Naive thymus-derived CD4-positive, alpha-beta T cell (primary cell): ENCODE measurements around the gene TMEM132A. TPM values are rescaled to one million over a fixed set of nuclear protein-coding genes. Genes with fewer than 3 reads are reported as not detected.

Experiments used
- ATAC-seq: fragments of 150-1000 bp; cut with Tn5 transposase; 2 replicates; pipeline ENCODE4 v1.10.0; 2021; ENCODE audit warnings: mild to moderate bottlenecking, moderate library complexity
- CTCF ChIA-PET: fragments of 350-600 bp; sonication (Branson Sonifier 250); formaldehyde crosslinking; loops from one replicate; lab custom pipeline; 2021; ENCODE audit warnings: antibody characterized with exemption; lab: Charles Lee
- POLR2A ChIA-PET: fragments of 350-600 bp; sonication (Branson Sonifier 250); formaldehyde crosslinking; loops from one replicate; lab custom pipeline; 2021; ENCODE audit warnings: antibody characterized with exemption, inconsistent platforms; lab: Charles Lee
- DNase-seq, 9 donors: peaks; one replicate each; pipeline versions ENCODE4 v3.0.0 to v3.0.0-alpha.2; 2020 to 2022; ENCODE audit warnings: mixed read lengths in 1 of 9
- H3K27ac ChIP-seq: one replicate; pipeline ENCODE4 v1.7.0; 2013; ENCODE audit warnings: mild to moderate bottlenecking, low read depth, low read length, moderate library complexity
- H3K27me3 ChIP-seq, 2 donors: one replicate each; pipeline ENCODE4 v1.7.0; 2013; ENCODE audit warnings: low read length in 2 of 2, mild to moderate bottlenecking in 2 of 2, moderate library complexity in 2 of 2; ENCODE audit not compliant: control insufficient read depth in 2 of 2, insufficient read depth in 2 of 2
- H3K36me3 ChIP-seq, 3 experiments: 1 replicate in 2 of 3; 2 replicates in 1 of 3; pipeline ENCODE4 v1.7.0; 2013; ENCODE audit warnings: low read length in 3 of 3, mild to moderate bottlenecking in 3 of 3, moderate library complexity in 1 of 3; ENCODE audit not compliant: insufficient read depth in 3 of 3, control insufficient read depth in 2 of 3
- H3K4me1 ChIP-seq, 2 donors: one replicate each; pipeline ENCODE4 v1.7.0; 2013; ENCODE audit warnings: low read length in 2 of 2, mild to moderate bottlenecking in 2 of 2, moderate library complexity in 1 of 2; ENCODE audit not compliant: control insufficient read depth in 2 of 2, insufficient read depth in 2 of 2
- H3K4me3 ChIP-seq: 2 replicates; pipeline ENCODE4 v1.7.0; 2013; ENCODE audit warnings: mild to moderate bottlenecking, low read length
- H3K9me3 ChIP-seq, 3 experiments: 1 replicate in 2 of 3; 2 replicates in 1 of 3; pipeline ENCODE4 v1.7.0; 2013; ENCODE audit warnings: low read length in 3 of 3; ENCODE audit not compliant: control insufficient read depth in 2 of 3
- H3K27ac Mint-ChIP-seq, 9 donors: one replicate each; pipeline ENCODE4 v1.8.0; 2020 to 2022; ENCODE audit warnings: mixed read lengths in 9 of 9, mild to moderate bottlenecking in 8 of 9, moderate library complexity in 5 of 9, inconsistent platforms in 2 of 9
- H3K27me3 Mint-ChIP-seq, 5 donors: one replicate each; pipeline ENCODE4 v1.8.0; 2021 to 2022; ENCODE audit warnings: mixed read lengths in 5 of 5, mild to moderate bottlenecking in 1 of 5
- H3K36me3 Mint-ChIP-seq, 5 donors: one replicate each; pipeline ENCODE4 v1.8.0; 2020 to 2022; ENCODE audit warnings: mixed read lengths in 5 of 5, mild to moderate bottlenecking in 3 of 5, inconsistent platforms in 1 of 5
- H3K4me1 Mint-ChIP-seq, 7 donors: one replicate each; pipeline ENCODE4 v1.8.0; 2020 to 2022; ENCODE audit warnings: mixed read lengths in 7 of 7, mild to moderate bottlenecking in 3 of 7, inconsistent platforms in 1 of 7
- H3K4me3 Mint-ChIP-seq, 10 donors: one replicate each; pipeline ENCODE4 v1.8.0; 2020 to 2022; ENCODE audit warnings: mild to moderate bottlenecking in 10 of 10, mixed read lengths in 10 of 10, moderate library complexity in 6 of 10, inconsistent platforms in 2 of 10
- H3K9me3 Mint-ChIP-seq, 11 donors: one replicate each; pipeline ENCODE4 v1.8.0; 2020 to 2022; ENCODE audit warnings: mixed read lengths in 11 of 11, mild to moderate bottlenecking in 4 of 11, inconsistent platforms in 1 of 11, moderate library complexity in 1 of 11
- intact Hi-C, 2 donors: fragments of 100-400 bp; cut with micrococcal nuclease; formaldehyde crosslinking; loops; one replicate each; pipeline ENCODE4 v1.15.1; 2023
- polyA plus RNA-seq, 2 donors: library from polyadenylated mRNA; unstranded; fragments of 300-500 nt; fragmentation: Illumina TruSeq; gene quantifications; one replicate each; pipeline ENCODE4 v1.2.3, GENCODE V29; 2021
- total RNA-seq, 6 experiments: library from RNA in 5 of 6; stranded (reverse) in 5 of 6; gene quantifications; 1 replicate in 5 of 6; 2 replicates in 1 of 6; pipeline ENCODE4 v1.2.3 and lab custom pipeline; 2021 to 2026

The TMEM132A gene
- total and polyA plus RNA-seq, 7 experiments from 2014 or later = 0.57 to 0.58 TPM; not detected in 5

- intact Hi-C loops = no loop called here
- peaks cover 0 to 28% (median 2%) of the 10 kb centered on the region in 3 experiments for H3K36me3 ChIP-seq
- peaks cover 0 to 48% (median 4%) of the 10 kb centered on the region in 5 donors for H3K36me3 Mint-ChIP-seq
- H3K9me3 ChIP-seq = no peaks in the 10 kb centered on the region
- no peaks in the 10 kb centered on the region for H3K27me3 ChIP-seq
- no peak for DNase-seq
- H3K4me3 Mint-ChIP-seq = no peak overlapping the region
- H3K27ac ChIP-seq = no peak overlapping the region
- H3K4me3 ChIP-seq = no peak overlapping the region
- peaks cover 0 to 14% (median 0%) of the 10 kb centered on the region in 7 donors for H3K4me1 Mint-ChIP-seq
- no peak for ATAC-seq
- peak overlapping the region in 1 of 9 donors; percentile 78 for H3K27ac Mint-ChIP-seq
- ChIA-PET CTCF (interaction anchor here (1.4 kb wide), 1 partner anchor 245 kb away, joined by 3 read pairs; no protein-coding TSS in a partner anchor), POLR2A (interaction anchor here (1.2 to 1.5 kb wide), 2 partner anchors 9 to 23 kb away, joined by 3 read pairs; no protein-coding TSS in a partner anchor)
- H3K9me3 Mint-ChIP-seq = no peaks in the 10 kb centered on the region
- no peaks in the 10 kb centered on the region for H3K4me1 ChIP-seq
- peaks cover 0 to 3% (median 0%) of the 10 kb centered on the region in 5 donors for H3K27me3 Mint-ChIP-seq
These were observed 17.3 kb downstream of the TMEM132A start for GRCh38 chr11:60941371-60942119.

DNA sequence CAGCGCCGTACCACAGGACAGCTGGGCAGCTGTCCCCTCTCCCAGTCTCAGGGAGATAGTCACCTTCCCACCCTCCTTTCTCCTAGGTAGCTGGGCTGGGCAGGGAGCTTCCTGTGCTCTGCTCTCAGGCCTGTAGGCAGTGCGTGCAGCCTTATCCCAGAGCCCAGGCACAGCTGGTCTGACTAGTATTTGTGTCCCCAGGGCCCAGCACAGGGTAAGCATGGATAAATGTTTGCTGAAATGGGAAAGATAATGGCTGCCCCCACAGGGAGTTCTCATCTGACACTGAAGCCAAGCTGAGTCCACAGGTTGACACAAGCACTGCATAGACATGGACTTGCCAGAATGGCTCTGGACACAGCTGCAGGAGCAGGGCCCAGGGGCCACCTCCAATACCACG, 18.0 kb downstream of the TMEM132A start:
- Mint-ChIP-seq H3K36me3 (peaks cover 0 to 46% (median 4%) of the 10 kb centered on the region in 5 donors), H3K4me1 (peaks cover 0 to 14% (median 0%) of the 10 kb centered on the region in 7 donors), H3K9me3 (no peaks in the 10 kb centered on the region)

GRCh38 chr11:60942970-60943565, 18.8 kb downstream of the TMEM132A start:
- ChIA-PET POLR2A (interaction anchor here (0.9 kb wide), 1 partner anchor 245 kb away, joined by 3 read pairs; no protein-coding TSS in a partner anchor), CTCF (interaction anchor here (0.5 to 1.0 kb wide), 3 partner anchors 28 to 500 kb away, joined by 3 to 4 read pairs (median 4); no protein-coding TSS in a partner anchor)
- DNase-seq (no peak), ATAC-seq (no peak)
- H3K27me3 Mint-ChIP-seq = peaks cover 0 to 3% (median 0%) of the 10 kb centered on the region in 5 donors
- Histone ChIP-seq H3K27ac (no peak overlapping the region), H3K27me3 (no peaks in the 10 kb centered on the region), H3K4me3 (no peak overlapping the region), H3K36me3 (peaks cover 0 to 28% (median 4%) of the 10 kb centered on the region in 3 experiments), H3K9me3 (no peaks in the 10 kb centered on the region), H3K4me1 (no peaks in the 10 kb centered on the region)
- H3K27ac Mint-ChIP-seq = peak overlapping the region in 1 of 9 donors; percentile 14
- H3K4me3 Mint-ChIP-seq = no peak overlapping the region
- H3K36me3 Mint-ChIP-seq = peaks cover 0 to 43% (median 4%) of the 10 kb centered on the region in 5 donors
- intact Hi-C loops = no loop called here
- H3K9me3 Mint-ChIP-seq = no peaks in the 10 kb centered on the region
- H3K4me1 Mint-ChIP-seq = peaks cover 0 to 14% (median 0%) of the 10 kb centered on the region in 7 donors

More for the DNA sequence above, 18.0 kb downstream of the TMEM132A start:
- ATAC-seq (no peak), DNase-seq (no peak)
- Histone ChIP-seq H3K9me3 (no peaks in the 10 kb centered on the region), H3K4me1 (no peaks in the 10 kb centered on the region), H3K36me3 (peaks cover 0 to 28% (median 4%) of the 10 kb centered on the region in 3 experiments), H3K27me3 (no peaks in the 10 kb centered on the region), H3K27ac (no peak overlapping the region), H3K4me3 (no peak overlapping the region)
- ChIA-PET CTCF (interaction anchor here (1.0 to 1.4 kb wide), 2 partner anchors 27 to 245 kb away, joined by 3 to 4 read pairs; no protein-coding TSS in a partner anchor), POLR2A (interaction anchor here (1.2 kb wide), 1 partner anchor 9 kb away, joined by 3 read pairs; no protein-coding TSS in a partner anchor)
- H3K27me3 Mint-ChIP-seq = peaks cover 0 to 3% (median 0%) of the 10 kb centered on the region in 5 donors
- H3K4me3 Mint-ChIP-seq = no peak overlapping the region
- intact Hi-C loops = no loop called here
- no peak overlapping the region for H3K27ac Mint-ChIP-seq

DNA sequence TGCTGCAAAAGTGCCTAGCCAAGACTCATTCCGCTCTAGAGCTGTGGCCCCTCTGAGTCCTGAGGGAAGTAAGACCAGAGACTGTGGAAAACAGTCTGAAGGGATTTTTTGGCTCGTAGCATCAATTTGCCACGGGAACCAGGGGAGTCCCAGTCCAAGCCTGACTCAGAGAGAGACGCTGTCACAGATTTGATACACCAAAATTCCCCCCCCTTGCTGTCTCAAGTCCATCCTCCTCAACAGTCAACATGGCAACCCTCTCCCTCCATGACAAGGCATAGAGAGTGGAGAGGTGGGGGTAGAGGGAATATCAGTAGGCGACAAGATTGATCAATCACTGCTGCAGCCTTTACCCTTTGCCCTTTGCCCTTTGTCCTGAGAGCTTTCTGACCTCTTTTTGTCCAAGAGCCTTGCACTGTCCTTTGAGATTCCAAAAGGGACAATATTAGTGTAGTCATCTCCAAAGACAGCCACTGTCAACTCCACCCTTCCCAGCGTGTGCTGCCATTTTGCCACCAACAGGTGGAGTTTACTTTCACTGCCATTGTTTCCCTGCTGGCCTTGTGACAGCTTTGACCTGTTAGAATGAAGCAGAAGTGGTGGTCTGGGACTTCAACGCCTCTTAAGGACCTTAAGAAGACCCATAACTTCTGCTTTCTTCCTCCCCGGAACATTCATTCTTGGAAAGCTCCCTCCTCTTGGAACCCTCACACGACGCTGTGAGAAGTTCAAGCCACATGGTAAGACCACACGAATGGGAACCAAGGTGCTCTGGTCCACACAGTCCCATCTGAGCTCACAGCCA, 20.4 kb downstream of the TMEM132A start:
- Histone ChIP-seq H3K4me3 (no peak overlapping the region), H3K27ac (no peak overlapping the region), H3K4me1 (no peaks in the 10 kb centered on the region), H3K36me3 (peaks cover 0 to 23% (median 4%) of the 10 kb centered on the region in 3 experiments), H3K9me3 (no peaks in the 10 kb centered on the region), H3K27me3 (no peaks in the 10 kb centered on the region)
- DNase-seq (no peak), ATAC-seq (peak; percentile 51)
- peak overlapping the region in 1 of 9 donors; percentile 17 for H3K27ac Mint-ChIP-seq
- peaks cover 0 to 35% (median 4%) of the 10 kb centered on the region in 5 donors for H3K36me3 Mint-ChIP-seq
- H3K4me3 Mint-ChIP-seq = no peak overlapping the region
- intact Hi-C loops = no loop called here
- CTCF ChIA-PET = interaction anchor here (1.0 to 1.4 kb wide), 2 partner anchors 20 to 21 kb away, joined by 3 read pairs; no protein-coding TSS in a partner anchor
- peaks cover 9 to 17% (median 11%) of the 10 kb centered on the region in 7 donors for H3K4me1 Mint-ChIP-seq
- H3K9me3 Mint-ChIP-seq = no peaks in the 10 kb centered on the region
- peaks cover 0 to 12% (median 0%) of the 10 kb centered on the region in 5 donors for H3K27me3 Mint-ChIP-seq
- POLR2A ChIA-PET = interaction anchor here (0.6 kb wide), 1 partner anchor 169 kb away, joined by 4 read pairs; no protein-coding TSS in a partner anchor

GRCh38 chr11:60945295-60945667, 21.0 kb downstream of the TMEM132A start:
- DNase-seq = no peak
- no peaks in the 10 kb centered on the region for H3K9me3 Mint-ChIP-seq
- no peaks in the 10 kb centered on the region for H3K9me3 ChIP-seq
- ChIA-PET POLR2A (interaction anchor here (0.6 kb wide), 1 partner anchor 168 kb away, joined by 4 read pairs; no protein-coding TSS in a partner anchor), CTCF (interaction anchor here (1.0 to 1.4 kb wide), 2 partner anchors 19 to 21 kb away, joined by 3 read pairs; no protein-coding TSS in a partner anchor)
- H3K4me1 Mint-ChIP-seq = peaks cover 7 to 20% (median 15%) of the 10 kb centered on the region in 7 donors
- no peak overlapping the region for H3K27ac ChIP-seq
- H3K27ac Mint-ChIP-seq = peak overlapping the region in 1 of 9 donors; percentile 38
- H3K36me3 ChIP-seq = peaks cover 0 to 17% (median 4%) of the 10 kb centered on the region in 3 experiments
- peaks cover 0 to 35% (median 4%) of the 10 kb centered on the region in 5 donors for H3K36me3 Mint-ChIP-seq
- H3K27me3 Mint-ChIP-seq = peaks cover 0 to 17% (median 0%) of the 10 kb centered on the region in 5 donors
- no peak overlapping the region for H3K4me3 Mint-ChIP-seq
- intact Hi-C loops = no loop called here
- no peaks in the 10 kb centered on the region for H3K27me3 ChIP-seq
- no peak for ATAC-seq
- no peak overlapping the region for H3K4me3 ChIP-seq
- peaks cover 0 to 4% of the 10 kb centered on the region in 2 donors for H3K4me1 ChIP-seq
